GM21576 (cell line): Measurements from ENCODE around the gene STXBP4.

Experiments
- ATAC-seq: cut with Tn5 transposase; IDR thresholded peaks from one replicate; pipeline ENCODE4 v1.9.1; 2021; ENCODE audit warnings: mild to moderate bottlenecking, moderate library complexity; ENCODE audit not compliant: unreplicated experiment

Gene STXBP4

DNA sequence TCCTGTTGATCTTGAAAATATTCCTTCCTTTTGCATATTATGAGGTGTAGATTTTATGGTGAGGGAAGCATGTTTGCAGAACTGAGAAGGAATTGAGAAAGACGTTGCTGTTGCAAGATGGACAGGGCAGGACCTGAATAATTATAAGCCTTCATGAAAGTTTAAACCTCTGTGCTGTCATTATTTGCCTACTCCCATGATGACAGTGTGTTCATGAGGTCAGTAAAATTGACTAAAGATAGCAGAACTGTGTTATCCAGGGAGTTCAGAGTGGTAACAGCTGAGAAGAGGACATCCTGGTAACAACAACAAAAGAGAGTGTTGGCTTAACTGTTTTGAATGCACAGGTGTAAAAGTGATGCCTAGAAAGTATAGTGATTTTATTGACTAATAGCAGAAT, 250.9 kb downstream of the STXBP4 start:
- ATAC-seq = no peak

DNA sequence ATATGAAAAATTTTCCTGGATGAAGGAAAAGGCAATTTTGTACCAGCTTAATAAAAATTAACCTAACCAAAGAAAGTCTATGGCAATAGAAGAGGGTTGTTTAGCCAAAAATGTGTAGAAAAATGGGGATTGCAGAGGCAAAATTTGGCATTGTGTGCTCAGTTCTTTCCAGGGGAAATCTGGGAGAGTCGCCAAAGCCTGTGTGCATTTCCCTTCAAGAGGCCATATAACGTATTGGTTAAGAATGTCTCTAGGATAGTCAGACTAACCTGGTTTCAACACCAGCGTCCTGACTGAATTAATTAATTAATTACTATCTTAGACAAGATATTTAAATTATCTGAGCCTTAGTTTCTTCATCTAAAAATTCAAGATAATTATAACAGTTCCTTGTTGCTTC, 251.4 kb downstream of the STXBP4 start:
- no peak for ATAC-seq
